Measurements from ENCODE around the gene CPT1B. TPM values are rescaled to one million over a fixed set of nuclear protein-coding genes. Genes with fewer than 3 reads are reported as not detected.

Gene CPT1B
- total RNA-seq, 1 donor from 2014 or later = 3.4 TPM

Other genes with a start within 250 kb of the CPT1B start
- 50.5 and 57.5 TPM in 2 replicates for gene PPP6R2, start 235.1 kb downstream of the CPT1B start, total RNA-seq
- 123 and 129 TPM in 2 replicates for gene SBF1, start 103.4 kb downstream of the CPT1B start, total RNA-seq
- 3.7 and 5.4 TPM in 2 replicates for gene ADM2, start 96.9 kb downstream of the CPT1B start, total RNA-seq
- not detected in 2 replicates for gene MIOX, start 91.6 kb downstream of the CPT1B start, total RNA-seq
- gene LMF2, start 70.7 kb downstream of the CPT1B start, total RNA-seq = 10.3 and 12.7 TPM in 2 replicates
- 28.3 and 44.2 TPM in 2 replicates for gene NCAPH2, start 70.2 kb downstream of the CPT1B start, total RNA-seq
- gene SCO2, start 52.8 kb downstream of the CPT1B start, total RNA-seq = 2.0 and 2.1 TPM in 2 replicates
- gene TYMP, start 48.4 kb downstream of the CPT1B start, total RNA-seq = 56.6 and 126 TPM in 2 replicates
- gene KLHDC7B, start 32.5 kb downstream of the CPT1B start, total RNA-seq = 0.26 TPM in 2 replicates
- 0.51 and 0.79 TPM in 2 replicates for gene SYCE3, start 15.5 kb downstream of the CPT1B start, total RNA-seq
- gene CHKB, start 4.4 kb upstream of the CPT1B start, total RNA-seq = 27.6 and 34.3 TPM in 2 replicates
- 0.53 and 0.77 TPM in 2 replicates for gene MAPK8IP2, start 22.4 kb upstream of the CPT1B start, total RNA-seq
- 12.1 and 13.6 TPM in 2 replicates for gene ARSA, start 49.7 kb upstream of the CPT1B start, total RNA-seq
- 0.79 and 0.90 TPM in 2 replicates for gene SHANK3, start 94.4 kb upstream of the CPT1B start, total RNA-seq
- not detected in 2 replicates for gene ACR, start 159.8 kb upstream of the CPT1B start, total RNA-seq
- 4.5 and 7.9 TPM in 2 replicates for gene RABL2B, start 205.2 kb upstream of the CPT1B start, total RNA-seq

Measured in bronchial epithelial cell (primary cell).